Measurements from ENCODE around the gene USP46. TPM values are rescaled to one million over a fixed set of nuclear protein-coding genes. Genes with fewer than 3 reads are reported as not detected.

The USP46 gene
- total and polyA plus RNA-seq, 10 donors, result 1.2 to 17.1 (median 9.1) TPM

- peaks cover 0 to 18% (median 0%) of the 10 kb centered on the region in 6 donors for H3K4me1 ChIP-seq
- no peaks in the 10 kb centered on the region for H3K36me3 ChIP-seq
These were observed 13.8 kb downstream of the USP46 start for GRCh38 chr4:52645300-52645699.

DNA sequence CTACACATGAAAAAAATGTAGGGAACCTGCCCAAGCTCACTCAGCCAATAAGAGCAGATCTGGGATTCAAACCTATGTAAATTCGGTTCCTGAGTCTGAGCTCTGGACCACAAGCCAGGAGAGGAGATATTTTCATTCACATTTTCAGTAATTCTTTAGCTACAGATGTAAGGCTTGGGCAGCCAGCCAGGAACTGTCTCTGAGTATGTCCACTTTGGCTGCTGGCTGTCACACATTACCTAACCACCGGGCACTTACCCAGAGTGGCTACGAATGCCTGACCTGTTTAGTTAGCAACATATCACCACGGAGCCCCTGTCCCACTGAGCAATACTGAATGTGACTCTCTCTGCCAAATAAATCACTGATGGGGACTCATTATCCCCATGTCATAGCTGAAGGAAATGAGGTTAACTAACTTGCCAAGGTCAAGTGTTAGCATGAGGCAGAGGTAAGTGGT, 15.3 kb downstream of the USP46 start:
- 62 to 82% (median 65%) methylated on average over 4 of the region's 4 CpGs for WGBS, 5 donors
- no peak for DNase-seq

More at GRCh38 chr4:52645300-52645699, 13.8 kb downstream of the USP46 start:
- intact Hi-C loops (cut with DNase I; ENCODE audit: low total_unique reads), result no loop called here
- no peak for DNase-seq
- no peak overlapping the region for H3K27ac ChIP-seq
- no peaks in the 10 kb centered on the region for H3K27me3 ChIP-seq (replicated peaks in 1 of 7)
- H3K9me3 ChIP-seq, result no peaks in the 10 kb centered on the region
- no peak overlapping the region for H3K4me3 ChIP-seq
- TF ChIP-seq CTCF (IDR thresholded peaks at IDR 0.05 in 8 of 11, conservative IDR thresholded peaks at IDR 0.05 in 3 of 11) (no peak), POLR2AphosphoS5 (IDR thresholded peaks at IDR 0.05) (no peak), POLR2A (IDR thresholded peaks at IDR 0.05) (no peak)

DNA sequence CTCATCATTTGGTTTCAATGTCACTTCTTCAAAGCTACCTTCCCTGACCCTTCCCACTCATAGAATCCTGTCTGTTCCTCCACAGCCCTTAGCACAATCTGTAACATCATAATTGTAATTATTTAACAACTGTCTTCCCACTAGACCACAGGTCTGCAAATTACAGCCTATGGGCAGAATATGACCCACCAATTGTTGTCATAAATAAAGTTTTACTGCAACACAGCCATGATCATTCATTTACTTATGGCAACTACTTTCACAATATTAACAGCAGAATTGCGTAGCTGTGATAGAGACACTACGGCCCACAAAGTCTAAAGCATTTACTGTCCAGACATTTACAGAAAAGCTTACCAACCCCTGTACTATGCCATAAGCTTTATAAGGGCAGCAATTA, 15.9 kb downstream of the USP46 start:
- Histone ChIP-seq H3K27me3 (replicated peaks in 1 of 7) (no peaks in the 10 kb centered on the region), H3K4me3 (no peak overlapping the region), H3K4me1 (peaks cover 0 to 30% (median 5%) of the 10 kb centered on the region in 6 donors), H3K9me3 (no peaks in the 10 kb centered on the region), H3K36me3 (no peaks in the 10 kb centered on the region), H3K27ac (no peak overlapping the region)
- WGBS, 5 donors, result 90 to 100% (median 94%) methylated on average over 2 of the region's 2 CpGs
- TF ChIP-seq CTCF (IDR thresholded peaks at IDR 0.05 in 8 of 11, conservative IDR thresholded peaks at IDR 0.05 in 3 of 11), result no peak
- TF ChIP-seq POLR2AphosphoS5 (IDR thresholded peaks at IDR 0.05), result no peak
- no peak for TF ChIP-seq POLR2A (IDR thresholded peaks at IDR 0.05)
- intact Hi-C loops (cut with DNase I; ENCODE audit: low total_unique reads), result no loop called here
- DNase-seq, result no peak

More for the DNA sequence above, 15.3 kb downstream of the USP46 start:
- Histone ChIP-seq H3K9me3 (no peaks in the 10 kb centered on the region), H3K4me3 (no peak overlapping the region), H3K4me1 (peaks cover 0 to 24% (median 1%) of the 10 kb centered on the region in 6 donors), H3K27me3 (replicated peaks in 1 of 7) (no peaks in the 10 kb centered on the region), H3K36me3 (no peaks in the 10 kb centered on the region), H3K27ac (no peak overlapping the region)
- intact Hi-C loops (cut with DNase I; ENCODE audit: low total_unique reads), result no loop called here
- no peak for TF ChIP-seq POLR2A (IDR thresholded peaks at IDR 0.05)
- TF ChIP-seq CTCF (IDR thresholded peaks at IDR 0.05 in 8 of 11, conservative IDR thresholded peaks at IDR 0.05 in 3 of 11), result no peak
- TF ChIP-seq POLR2AphosphoS5 (IDR thresholded peaks at IDR 0.05), result no peak

DNA sequence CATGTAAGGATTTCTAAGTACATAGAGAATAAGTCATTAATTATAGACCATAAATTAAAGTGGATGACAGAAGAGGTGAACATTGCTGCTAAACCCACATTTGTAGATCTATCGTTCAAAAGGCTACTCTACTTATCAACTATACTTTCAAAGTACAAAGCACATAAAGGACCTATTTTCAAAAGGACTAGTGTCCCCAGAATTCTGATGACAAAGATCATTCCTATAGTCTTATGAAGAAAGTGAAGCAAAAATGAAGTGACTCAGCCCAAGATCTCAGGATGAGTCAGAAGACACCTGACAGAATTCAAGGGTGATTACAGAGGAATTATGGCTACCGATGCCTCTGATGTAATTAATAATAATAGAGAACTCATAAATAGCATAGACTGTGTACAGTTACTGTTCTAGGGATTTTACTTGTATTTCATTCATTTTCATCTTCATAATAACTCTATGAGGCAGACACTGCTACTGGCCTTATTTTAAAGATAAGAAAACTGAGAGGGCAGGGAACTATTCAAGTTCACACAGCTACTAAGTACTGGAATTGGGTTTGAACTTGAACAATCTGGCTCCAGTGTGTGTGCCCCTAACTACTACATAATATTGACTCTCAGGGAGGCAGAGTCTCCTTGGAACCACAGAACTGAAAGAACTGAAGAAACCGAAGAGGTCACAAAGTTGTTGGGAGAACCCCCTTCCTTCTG, 17.1 kb downstream of the USP46 start:
- no peak overlapping the region for H3K27ac ChIP-seq
- no peaks in the 10 kb centered on the region for H3K36me3 ChIP-seq
- 72 to 83% (median 79%) methylated on average over 3 of the region's 3 CpGs for WGBS, 5 donors

More for the DNA sequence above, 17.1 kb downstream of the USP46 start:
- no peak for DNase-seq
- H3K4me3 ChIP-seq, result no peak overlapping the region
- TF ChIP-seq POLR2A (IDR thresholded peaks at IDR 0.05), result no peak
- no peak for TF ChIP-seq CTCF (IDR thresholded peaks at IDR 0.05 in 8 of 11, conservative IDR thresholded peaks at IDR 0.05 in 3 of 11)
- no peak for TF ChIP-seq POLR2AphosphoS5 (IDR thresholded peaks at IDR 0.05)
- no peaks in the 10 kb centered on the region for H3K27me3 ChIP-seq (replicated peaks in 1 of 7)
- H3K9me3 ChIP-seq, result no peaks in the 10 kb centered on the region
- H3K4me1 ChIP-seq, result peaks cover 0 to 30% (median 5%) of the 10 kb centered on the region in 6 donors
- intact Hi-C loops (cut with DNase I; ENCODE audit: low total_unique reads), result no loop called here

Data from spleen (tissue), 11 donors.